ENCODE measurements around the gene SLC6A18.

Gene SLC6A18

GRCh38 chr5:1268056-1268455 is 42.9 kb downstream of the SLC6A18 start:
- TF ChIP-seq CTCF (IDR thresholded peaks at IDR 0.05; ENCODE audit: low read depth, low read length, missing control alignments), result no peak
- no peaks in the 10 kb centered on the region for H3K36me3 ChIP-seq (replicated peaks)
- in situ Hi-C loops (cut with HindIII; ENCODE audit: low pct_ligation_motif_present, low sequenced_read_pairs), result no loop called here

GRCh38 chr5:1268666-1269065 is 43.5 kb downstream of the SLC6A18 start:
- H3K4me3 ChIP-seq (ENCODE audit: low read depth, low read length), result no peak overlapping the region
- in situ Hi-C loops (cut with HindIII; ENCODE audit: low pct_ligation_motif_present, low sequenced_read_pairs), result no loop called here
- TF ChIP-seq CTCF (IDR thresholded peaks at IDR 0.05; ENCODE audit: low read depth, low read length, missing control alignments), result no peak
- no peak overlapping the region for H3K27ac ChIP-seq
- no peak for DNase-seq
- no peaks in the 10 kb centered on the region for H3K36me3 ChIP-seq (replicated peaks)
- no peaks in the 10 kb centered on the region for H3K27me3 ChIP-seq (replicated peaks)

More at GRCh38 chr5:1268056-1268455, 42.9 kb downstream of the SLC6A18 start:
- no peak for DNase-seq
- Histone ChIP-seq H3K27me3 (replicated peaks) (no peaks in the 10 kb centered on the region), H3K4me3 (ENCODE audit: low read depth, low read length) (no peak overlapping the region), H3K27ac (no peak overlapping the region)

DNA sequence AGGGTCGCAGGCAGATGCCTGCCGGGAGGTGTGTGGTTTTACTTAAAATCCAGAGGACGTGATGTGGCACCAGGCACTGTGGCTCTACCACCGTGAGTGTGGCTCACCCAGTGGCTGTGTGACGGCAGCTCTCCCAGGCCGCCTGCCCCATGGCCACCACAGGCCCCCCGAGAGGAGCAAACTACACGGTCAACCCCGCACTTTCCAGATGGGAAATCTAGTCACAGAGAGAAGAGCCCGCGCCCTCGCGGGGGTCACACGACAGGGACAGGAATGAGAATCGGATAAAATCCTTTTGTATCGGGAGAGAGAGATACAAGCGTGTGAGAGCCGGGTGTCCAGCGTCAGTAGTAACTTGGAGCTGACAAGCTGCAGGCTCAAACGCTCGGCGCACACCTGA is 45.2 kb downstream of the SLC6A18 start:
- no peak overlapping the region for H3K27ac ChIP-seq
- TF ChIP-seq CTCF (IDR thresholded peaks at IDR 0.05; ENCODE audit: low read depth, low read length, missing control alignments), result no peak
- in situ Hi-C loops (cut with HindIII; ENCODE audit: low pct_ligation_motif_present, low sequenced_read_pairs), result no loop called here
- no peaks in the 10 kb centered on the region for H3K36me3 ChIP-seq (replicated peaks)
- no peak for DNase-seq
- H3K27me3 ChIP-seq (replicated peaks), result no peaks in the 10 kb centered on the region
- no peak overlapping the region for H3K4me3 ChIP-seq (ENCODE audit: low read depth, low read length)

- Histone ChIP-seq H3K4me3 (ENCODE audit: low read depth, low read length) (no peak overlapping the region), H3K27me3 (replicated peaks) (no peaks in the 10 kb centered on the region), H3K36me3 (replicated peaks) (no peaks in the 10 kb centered on the region), H3K27ac (no peak overlapping the region)
- TF ChIP-seq CTCF (IDR thresholded peaks at IDR 0.05; ENCODE audit: low read depth, low read length, missing control alignments), result no peak
- in situ Hi-C loops (cut with HindIII; ENCODE audit: low pct_ligation_motif_present, low sequenced_read_pairs), result no loop called here
- no peak for DNase-seq
These were observed 46.0 kb downstream of the SLC6A18 start for GRCh38 chr5:1270933-1271914.

GRCh38 chr5:1272201-1272600 is 47.0 kb downstream of the SLC6A18 start:
- TF ChIP-seq CTCF (IDR thresholded peaks at IDR 0.05; ENCODE audit: low read depth, low read length, missing control alignments), result no peak
- no peak for DNase-seq
- Histone ChIP-seq H3K27ac (no peak overlapping the region), H3K36me3 (replicated peaks) (no peaks in the 10 kb centered on the region), H3K4me3 (ENCODE audit: low read depth, low read length) (no peak overlapping the region), H3K27me3 (replicated peaks) (no peaks in the 10 kb centered on the region)
- in situ Hi-C loops (cut with HindIII; ENCODE audit: low pct_ligation_motif_present, low sequenced_read_pairs), result no loop called here

Measured in brain microvascular endothelial cell (primary cell).